HCT116 (cell line): Measurements from ENCODE around the gene ATAD1. TPM values are rescaled to one million over a fixed set of nuclear protein-coding genes. Genes with fewer than 3 reads are reported as not detected.

Experiments used
- ATAC-seq: fragments of 200-7000 bp; cut with Tn5 transposase; 2 replicates; pipeline ENCODE4 v1.9.1; 2020; ENCODE audit warnings: mild to moderate bottlenecking, moderate library complexity
- BruUV-seq: library from RNA; stranded (reverse); fragments of 400-500 nt; replicated peaks from 2 replicates; lab custom pipeline; 2021; lab: Mats Ljungman, UMichigan
- CTCF ChIA-PET: fragments of 300-600 bp; sonication (Branson Sonifier 250); formaldehyde crosslinking; loops from one replicate; lab custom pipeline; 2021; ENCODE audit warnings: antibody characterized with exemption; lab: Charles Lee
- POLR2A ChIA-PET: fragments of 300-600, 350-600 bp; sonication (Branson Sonifier 250); formaldehyde crosslinking; loops from one replicate; lab custom pipeline; 2021; ENCODE audit warnings: antibody characterized with exemption; lab: Charles Lee
- RAD21 ChIA-PET, 2 experiments: fragments of 300-600 bp; sonication (Branson Sonifier 250); formaldehyde crosslinking; loops; one replicate each; lab custom pipeline; 2023; ENCODE audit warnings: low total read pairs in 2 of 2; ENCODE audit not compliant: uncharacterized antibody in 2 of 2, unreplicated experiment in 2 of 2, low non-redundant PET in 1 of 2; lab: Charles Lee
- DNase-seq: peaks from one replicate; pipeline ENCODE4 v3.0.0-alpha.2; 2010; ENCODE audit warnings: low read depth, low spot score
- H2AFZ ChIP-seq: fragments of 200-600 bp; shearing (Covaris generic), sonication (generic); 2 replicates; pipeline ENCODE4 v1.6.1; 2017; ENCODE audit warnings: low read depth, mixed run types, mixed read lengths, antibody characterized with exemption, low read length; ENCODE audit not compliant: poor library complexity, severe bottlenecking
- H3K27ac ChIP-seq: 2 replicates; pipeline ENCODE4 v1.5.1; 2012; ENCODE audit warnings: low read depth, low read length
- H3K27me3 ChIP-seq: fragments of 200-600 bp; sonication (generic); 2 replicates; pipeline ENCODE4 v1.6.1; 2016; ENCODE audit warnings: mixed run types, low read length, mixed read lengths; ENCODE audit not compliant: insufficient read depth
- H3K36me3 ChIP-seq, 2 experiments: fragments of 200-500 bp in 1 of 2; fragments of 200-600 bp in 1 of 2; sonication (Bioruptor generic) in 1 of 2; sonication (generic) in 1 of 2; 2 replicates each; pipeline versions ENCODE4 v1.5.1 to v1.6.1; 2014 to 2016; ENCODE audit warnings: low read length in 2 of 2, inconsistent platforms in 1 of 2, mixed read lengths in 1 of 2, mixed run types in 1 of 2; ENCODE audit not compliant: insufficient read depth in 2 of 2, control insufficient read depth in 1 of 2
- H3K4me1 ChIP-seq, 2 experiments: fragments of 200-600 bp in 1 of 2; sonication (generic) in 1 of 2; 2 replicates each; pipeline versions ENCODE4 v1.5.1 to v1.6.1; 2012 to 2017; ENCODE audit warnings: low read length in 2 of 2, inconsistent platforms in 1 of 2, mild to moderate bottlenecking in 1 of 2, mixed read lengths in 1 of 2, mixed run types in 1 of 2, moderate library complexity in 1 of 2; ENCODE audit not compliant: insufficient read depth in 2 of 2, control insufficient read depth in 1 of 2
- H3K4me2 ChIP-seq: fragments of 200-600 bp; sonication (generic); 2 replicates; pipeline ENCODE4 v1.6.1; 2017; ENCODE audit warnings: mixed run types, low read length, mixed read lengths
- H3K4me3 ChIP-seq, 2 experiments: fragments of 200-600 bp in 1 of 2; sonication (generic) in 1 of 2; replicated peaks in 1 of 2; 2 replicates each; pipeline ENCODE4 v1.5.1; 2011 to 2016; ENCODE audit warnings: low read length in 2 of 2, control low read depth in 1 of 2, low read depth in 1 of 2, mild to moderate bottlenecking in 1 of 2, mixed read lengths in 1 of 2, mixed run types in 1 of 2
- H3K79me2 ChIP-seq: fragments of 200-600 bp; sonication (generic); 2 replicates; pipeline ENCODE4 v1.6.1; 2017; ENCODE audit warnings: mild to moderate bottlenecking, mixed run types, low read length, moderate library complexity, mixed read lengths; ENCODE audit not compliant: insufficient read depth
- H3K9ac ChIP-seq: fragments of 200-600 bp; sonication (generic); 2 replicates; pipeline ENCODE4 v1.6.1; 2016; ENCODE audit warnings: low read length, mixed read lengths
- H3K9me2 ChIP-seq: fragments of 200-600 bp; sonication (generic), shearing (Covaris generic); 2 replicates; pipeline ENCODE4 v1.6.1; 2017; ENCODE audit warnings: mixed run types, mild to moderate bottlenecking, moderate library complexity; ENCODE audit not compliant: insufficient read depth
- H3K9me3 ChIP-seq, 2 experiments: fragments of 200-500 bp in 1 of 2; fragments of 200-600 bp in 1 of 2; sonication (Bioruptor generic) in 1 of 2; sonication (generic) in 1 of 2; 2 replicates each; pipeline ENCODE4 v1.6.1; 2014 to 2017; ENCODE audit warnings: low read length in 2 of 2, mixed read lengths in 2 of 2, inconsistent platforms in 1 of 2, low read depth in 1 of 2, mild to moderate bottlenecking in 1 of 2, mixed run types in 1 of 2, moderate library complexity in 1 of 2; ENCODE audit not compliant: control insufficient read depth in 1 of 2, insufficient read depth in 1 of 2
- H4K20me1 ChIP-seq: fragments of 200-600 bp; sonication (generic), shearing (Covaris generic); 2 replicates; pipeline ENCODE4 v1.6.1; 2017; ENCODE audit warnings: mixed run types, mild to moderate bottlenecking, moderate library complexity; ENCODE audit not compliant: insufficient read depth
- ATF3 ChIP-seq: IDR thresholded peaks from 2 replicates; pipeline ENCODE4 v1.6.1; 2012
- CBX3 ChIP-seq: IDR thresholded peaks from 2 replicates; pipeline ENCODE4 v1.6.1; 2012; ENCODE audit warnings: low read depth
- CEBPB ChIP-seq: IDR thresholded peaks from 2 replicates; pipeline ENCODE4 v1.6.1; 2012; ENCODE audit warnings: low read depth
- CTCF ChIP-seq, 3 experiments: fragments of 200-600 bp in 1 of 3; sonication (generic) in 1 of 3; IDR thresholded peaks in 2 of 3; conservative IDR thresholded peaks in 1 of 3; 2 replicates each; pipeline ENCODE4 v1.5.1; 2012 to 2017; ENCODE audit warnings: low read depth in 2 of 3, low read length in 2 of 3, antibody characterized with exemption in 1 of 3, borderline replicate concordance in 1 of 3, control low read depth in 1 of 3, mild to moderate bottlenecking in 1 of 3, mixed read lengths in 1 of 3, mixed run types in 1 of 3, moderate library complexity in 1 of 3; ENCODE audit not compliant: insufficient read depth in 1 of 3
- EGR1 ChIP-seq: IDR thresholded peaks from 2 replicates; pipeline ENCODE4 v1.6.1; 2012; ENCODE audit warnings: low read depth
- ELF1 ChIP-seq: IDR thresholded peaks from 2 replicates; pipeline ENCODE4 v1.6.1; 2012; ENCODE audit warnings: low read depth, borderline replicate concordance
- EZH2phosphoT487 ChIP-seq: fragments of 200-600 bp; IDR thresholded peaks from 2 replicates; pipeline ENCODE4 v1.6.1; 2018; ENCODE audit warnings: antibody characterized with exemption, borderline replicate concordance
- FOSL1 ChIP-seq: IDR thresholded peaks from 2 replicates; pipeline ENCODE4 v1.6.1; 2012; ENCODE audit warnings: low read depth
- JUND ChIP-seq: IDR thresholded peaks from 2 replicates; pipeline ENCODE4 v1.6.1; 2012
- MAX ChIP-seq: IDR thresholded peaks from 2 replicates; pipeline ENCODE4 v1.6.1; 2012
- POLR2A ChIP-seq: IDR thresholded peaks from 2 replicates; pipeline ENCODE4 v1.7.0; 2011; ENCODE audit warnings: borderline replicate concordance; ENCODE audit not compliant: insufficient read depth, insufficient read length; ENCODE audit errors: extremely low read depth
- POLR2AphosphoS5 ChIP-seq: IDR thresholded peaks from 2 replicates; pipeline ENCODE4 v1.6.1; 2011; ENCODE audit warnings: mild to moderate bottlenecking, low read depth, low read length, moderate library complexity
- RAD21 ChIP-seq: IDR thresholded peaks from 2 replicates; pipeline ENCODE4 v1.6.1; 2012; ENCODE audit warnings: low read depth, mild to moderate bottlenecking
- SP1 ChIP-seq: IDR thresholded peaks from 2 replicates; pipeline ENCODE4 v1.6.1; 2012; ENCODE audit warnings: low read depth
- SRF ChIP-seq: IDR thresholded peaks from 2 replicates; pipeline ENCODE4 v1.6.1; 2012; ENCODE audit warnings: low read depth
- TCF7L2 ChIP-seq: IDR thresholded peaks from 2 replicates; pipeline ENCODE4 v1.7.0; 2011; ENCODE audit warnings: borderline replicate concordance, inconsistent platforms; ENCODE audit not compliant: insufficient read depth, insufficient read length; ENCODE audit errors: extremely low read depth
- YY1 ChIP-seq: IDR thresholded peaks from 2 replicates; pipeline ENCODE4 v1.6.1; 2011; ENCODE audit warnings: low read length, low read depth, moderate library complexity, mild to moderate bottlenecking; ENCODE audit not compliant: insufficient replicate concordance; ENCODE audit errors: extremely low read depth
- ZFX ChIP-seq: fragments of 450-650 bp; IDR thresholded peaks from 2 replicates; pipeline ENCODE4 v1.6.1; 2017
- ZNF274 ChIP-seq: fragments of 200-500 bp; sonication (Bioruptor generic); IDR thresholded peaks from 2 replicates; pipeline ENCODE4 v1.6.1; 2014; ENCODE audit warnings: mild to moderate bottlenecking, low read depth, low read length, inconsistent platforms
- intact Hi-C: fragments of 100-400 bp; cut with micrococcal nuclease; formaldehyde crosslinking; loops from 2 replicates; pipeline ENCODE4 v1.10.0; 2022
- total RNA-seq: library from RNA; stranded (reverse); gene quantifications from one replicate; pipeline ENCODE4 v1.2.1, GENCODE V29; 2021; ENCODE audit not compliant: unreplicated experiment

The ATAD1 gene
- total RNA-seq, 1 experiment from 2014 or later = 66.4 TPM

GRCh38 chr10:87827681-87828080 is 9.7 kb upstream of the ATAD1 start:
- TF ChIP-seq RAD21 (no peak), CBX3 (no peak), CTCF (IDR thresholded peaks at IDR 0.05 in 2 of 3, conservative IDR thresholded peaks at IDR 0.05 in 1 of 3; ENCODE audit: borderline replicate concordance in 1 of 3, insufficient read depth in 1 of 3, low read depth in 2 of 3, low read length in 2 of 3) (no peak), TCF7L2 (no peak), ATF3 (no peak), CEBPB (no peak), EGR1 (no peak), POLR2A (no peak), SP1 (no peak), ELF1 (no peak), EZH2phosphoT487 (no peak), FOSL1 (no peak), JUND (no peak), MAX (no peak), ZFX (no peak), ZNF274 (no peak), SRF (no peak), POLR2AphosphoS5 (no peak), YY1 (no peak)
- Histone ChIP-seq H3K36me3 (no peaks in the 10 kb centered on the region), H3K4me2 (no peak overlapping the region), H3K4me3 (no peak overlapping the region), H4K20me1 (no peaks in the 10 kb centered on the region), H3K79me2 (no peaks in the 10 kb centered on the region), H2AFZ (no peak overlapping the region), H3K9me3 (no peaks in the 10 kb centered on the region), H3K27ac (no peak overlapping the region), H3K4me1 (no peaks in the 10 kb centered on the region), H3K9ac (no peak overlapping the region), H3K27me3 (no peaks in the 10 kb centered on the region), H3K9me2 (no peaks in the 10 kb centered on the region)
- no peak for ATAC-seq
- CTCF ChIA-PET = no interaction called here
- no peak for DNase-seq
- POLR2A ChIA-PET = interaction anchor here (1.3 kb wide), 1 partner anchor 10 kb away, joined by 4 read pairs; the partner anchor contains the start of gene ATAD1
- no TSS peak for BruUV-seq
- RAD21 ChIA-PET = no interaction called here
- intact Hi-C loops = no loop called here
